GM12864 (cell line): ENCODE measurements around the gene TROAP.

Experiments
- DNase-seq: peaks from one replicate; pipeline ENCODE4 v3.0.0-alpha.2; 2011; ENCODE audit warnings: low read depth
- H3K4me3 ChIP-seq: 2 replicates; pipeline ENCODE4 v1.5.1; 2011; ENCODE audit warnings: mild to moderate bottlenecking, low read depth, low read length, control low read depth
- CTCF ChIP-seq: IDR thresholded peaks from 2 replicates; pipeline ENCODE4 v1.5.1; 2011; ENCODE audit warnings: low read depth, mild to moderate bottlenecking, moderate library complexity, low read length, control low read depth, inconsistent platforms; ENCODE audit errors: missing control alignments

The TROAP gene

GRCh38 chr12:49292729-49293055, 30.4 kb upstream of the TROAP start:
- no peak for TF ChIP-seq CTCF
- no peak for DNase-seq
- H3K4me3 ChIP-seq = no peak overlapping the region

GRCh38 chr12:49293056-49293956, 29.7 kb upstream of the TROAP start:
- no peak for TF ChIP-seq CTCF
- no peak overlapping the region for H3K4me3 ChIP-seq
- DNase-seq = no peak

- DNase-seq = no peak
- no peak overlapping the region for H3K4me3 ChIP-seq
- TF ChIP-seq CTCF = no peak
Measured at GRCh38 chr12:49294086-49294803, 28.8 kb upstream of the TROAP start.

- H3K4me3 ChIP-seq = no peak overlapping the region
- TF ChIP-seq CTCF = no peak
- DNase-seq = no peak
Measured at GRCh38 chr12:49294804-49295081, 28.3 kb upstream of the TROAP start.

- TF ChIP-seq CTCF = no peak
- no peak within 1 kb of the TSS for H3K4me3 ChIP-seq
- DNase-seq = no peak
Measured at GRCh38 chr12:49295082-49295936, 27.7 kb upstream of the TROAP start, which contains the start of gene PRPH. TSS of gene PRPH (plus strand) at chr12:49295147. CDS start at chr12:49295201, 54 bp downstream.

GRCh38 chr12:49296034-49296835, 26.8 kb upstream of the TROAP start:
- peak overlapping the region; percentile 34 for H3K4me3 ChIP-seq
- peak; percentile 96 for TF ChIP-seq CTCF
- no peak for DNase-seq
